GM12878 (cell line): ENCODE data around the gene ZNF783. TPM values are rescaled to one million over a fixed set of nuclear protein-coding genes. Genes with fewer than 3 reads are reported as not detected.
A peak's percentile ranks its signal among the peaks of the same experiment; 100 is the strongest.

Experiments
- ATAC-seq: fragments of 200-7000 bp; cut with Tn5 transposase; 3 replicates; pipeline ENCODE4 v1.9.1; 2020; ENCODE audit warnings: mild to moderate bottlenecking, moderate library complexity
- BruUV-seq: library from RNA; stranded (reverse); fragments of 400-500 nt; replicated peaks from 2 replicates; lab custom pipeline; 2021; lab: Mats Ljungman, UMichigan
- CTCF ChIA-PET: fragments of 300-600 bp; sonication (Branson Sonifier 250); formaldehyde crosslinking; extraction: SDS; loops from one replicate; lab custom pipeline; 2021; ENCODE audit warnings: inconsistent platforms; lab: Yijun Ruan, JAX
- POLR2A ChIA-PET: fragments of 350-600 bp; formaldehyde crosslinking; extraction: SDS; loops from one replicate; lab custom pipeline; 2021; ENCODE audit warnings: inconsistent platforms; lab: Charles Lee
- RAD21 ChIA-PET: fragments of 300-600 bp; sonication (Branson Sonifier 250); formaldehyde crosslinking; loops from one replicate; lab custom pipeline; 2023; ENCODE audit warnings: antibody characterized with exemption; ENCODE audit not compliant: unreplicated experiment; lab: Charles Lee
- SMC1A ChIA-PET: fragments of 300-600 bp; sonication (Branson Sonifier 250); formaldehyde crosslinking; loops from one replicate; lab custom pipeline; 2023; ENCODE audit not compliant: unreplicated experiment, uncharacterized antibody; lab: Charles Lee
- DNase-seq: peaks from one replicate; pipeline ENCODE4 v3.0.0-alpha.2; 2011; ENCODE audit warnings: low read depth, low spot score
- FAIRE-seq: peaks from 3 replicates; lab custom pipeline; 2011; peaks lifted over from hg19 to GRCh38; lab: Jason Lieb, UNC
- H2AFZ ChIP-seq: 2 replicates; pipeline ENCODE4 v1.6.0; 2011; ENCODE audit warnings: low read depth, low read length, control low read depth; ENCODE audit not compliant: control insufficient read depth
- H3K27ac ChIP-seq: 2 replicates; pipeline ENCODE4 v1.5.1; 2011; ENCODE audit warnings: control low read depth; ENCODE audit not compliant: control insufficient read depth, insufficient read depth
- H3K27me3 ChIP-seq, 2 experiments: replicated peaks in 1 of 2; 2 replicates each; pipeline versions ENCODE4 v1.6.0 to v1.6.1; 2011; ENCODE audit warnings: low read length in 1 of 2; ENCODE audit not compliant: control insufficient read depth in 2 of 2, insufficient read depth in 2 of 2
- H3K36me3 ChIP-seq, 2 experiments: 2 replicates each; pipeline ENCODE4 v1.5.1; 2011; ENCODE audit warnings: low read length in 1 of 2; ENCODE audit not compliant: control insufficient read depth in 2 of 2, insufficient read depth in 2 of 2
- H3K4me1 ChIP-seq: 2 replicates; pipeline ENCODE4 v1.6.1; 2011; ENCODE audit warnings: mild to moderate bottlenecking, low read length, moderate library complexity, mixed read lengths; ENCODE audit not compliant: control insufficient read depth, insufficient read depth
- H3K4me2 ChIP-seq: 2 replicates; pipeline ENCODE4 v1.6.0; 2011; ENCODE audit warnings: control low read depth; ENCODE audit not compliant: control insufficient read depth, insufficient read depth
- H3K4me3 ChIP-seq: fragments of 200-600 bp; sonication (generic); 2 replicates; pipeline ENCODE4 v1.5.1; 2016
- H3K79me2 ChIP-seq: 2 replicates; pipeline ENCODE4 v1.6.0; 2011; ENCODE audit warnings: low read length; ENCODE audit not compliant: control insufficient read depth, insufficient read depth
- H3K9ac ChIP-seq: 2 replicates; pipeline ENCODE4 v1.8.0; 2011; ENCODE audit warnings: low read length, control low read depth, mixed read lengths; ENCODE audit not compliant: control insufficient read depth, insufficient read depth
- H3K9me3 ChIP-seq: replicated peaks from 3 replicates; pipeline ENCODE4 v1.5.1; 2011; ENCODE audit warnings: mild to moderate bottlenecking, low read length; ENCODE audit not compliant: control insufficient read depth, insufficient read depth
- H4K20me1 ChIP-seq: 2 replicates; pipeline ENCODE4 v1.6.0; 2011; ENCODE audit not compliant: control insufficient read depth, insufficient read depth
- BHLHE40 ChIP-seq, 2 experiments: fragments of 450-650 bp in 1 of 2; IDR thresholded peaks; 2 replicates each; pipeline ENCODE4 v1.6.1; 2011 to 2017; ENCODE audit warnings: low read depth in 2 of 2, borderline replicate concordance in 1 of 2, improper control_type of control experiment in 1 of 2, low read length in 1 of 2, mild to moderate bottlenecking in 1 of 2
- BRCA1 ChIP-seq: IDR thresholded peaks from 2 replicates; pipeline ENCODE4 v1.6.1; 2011; ENCODE audit warnings: low read depth, low read length, improper control_type of control experiment
- CBX3 ChIP-seq: fragments of 200-600 bp; sonication (generic); IDR thresholded peaks from 2 replicates; pipeline ENCODE4 v1.6.1; 2016; ENCODE audit warnings: low read depth, borderline replicate concordance
- IKZF1 ChIP-seq: fragments of 450-650 bp; conservative IDR thresholded peaks from 2 replicates; pipeline ENCODE4 v1.6.1; 2017; ENCODE audit warnings: antibody characterized with exemption, mild to moderate bottlenecking
- MTA3 ChIP-seq: IDR thresholded peaks from 2 replicates; pipeline ENCODE4 v1.6.1; 2012; ENCODE audit warnings: low read length, inconsistent platforms, borderline replicate concordance
- NRF1 ChIP-seq: conservative IDR thresholded peaks from 2 replicates; pipeline ENCODE4 v1.6.1; 2011; ENCODE audit warnings: mild to moderate bottlenecking, low read depth, low read length, improper control_type of control experiment
- PML ChIP-seq: IDR thresholded peaks from 2 replicates; pipeline ENCODE4 v1.6.1; 2012; ENCODE audit warnings: low read length, inconsistent platforms
- POLR2A ChIP-seq: IDR thresholded peaks from 2 replicates; pipeline ENCODE4 v1.6.1; 2011; ENCODE audit warnings: low read depth, mild to moderate bottlenecking, low read length
- POLR2AphosphoS2 ChIP-seq: IDR thresholded peaks from 2 replicates; pipeline ENCODE4 v1.6.1; 2011; ENCODE audit warnings: low read depth, mild to moderate bottlenecking, low read length, improper control_type of control experiment, moderate library complexity
- SIX5 ChIP-seq: IDR thresholded peaks from 2 replicates; pipeline ENCODE4 v1.6.1; 2011; ENCODE audit warnings: mild to moderate bottlenecking, low read depth, low read length, moderate library complexity; ENCODE audit not compliant: severe bottlenecking
- SKIL ChIP-seq: fragments of 450-650 bp; IDR thresholded peaks from 2 replicates; pipeline ENCODE4 v1.6.1; 2017; ENCODE audit warnings: mild to moderate bottlenecking, low read depth, inconsistent platforms; ENCODE audit not compliant: poor library complexity, severe bottlenecking
- SUZ12 ChIP-seq: fragments of 200-600 bp; sonication (generic); IDR thresholded peaks from one replicate; pipeline ENCODE4 v1.6.1; 2018; ENCODE audit warnings: antibody characterized with exemption, mild to moderate bottlenecking; ENCODE audit not compliant: unreplicated experiment
- USF2 ChIP-seq: IDR thresholded peaks from 2 replicates; pipeline ENCODE4 v1.6.1; 2011; ENCODE audit warnings: low read depth, low read length, improper control_type of control experiment, borderline replicate concordance
- ZNF207 ChIP-seq: fragments of 450-650 bp; IDR thresholded peaks from 2 replicates; pipeline ENCODE4 v1.6.1; 2014; ENCODE audit warnings: antibody characterized with exemption, mild to moderate bottlenecking, borderline replicate concordance
- ZZZ3 ChIP-seq: IDR thresholded peaks from 2 replicates; pipeline ENCODE4 v1.6.1; 2011; ENCODE audit warnings: low read depth; ENCODE audit not compliant: control insufficient read depth, insufficient read length
- WGBS: methylation state at CpG from one replicate; pipeline ENCODE4 v1.1.6; 2016; ENCODE audit warnings: low lambda C conversion rate; ENCODE audit not compliant: insufficient replicate concordance, insufficient coverage; ENCODE audit errors: missing lambda C conversion rate; 5-methylcytosine and 5-hydroxymethylcytosine counted together
- in situ Hi-C: fragments of 300-500 bp; cut with MboI; formaldehyde crosslinking; loops from 9 replicates; pipeline ENCODE4 v1.14.3; 2018; ENCODE audit warnings: mixed read lengths
- intact Hi-C: fragments of 100-400 bp; cut with micrococcal nuclease; formaldehyde crosslinking; loops from one replicate; pipeline ENCODE4 v1.14.2; 2022; ENCODE audit not compliant: unreplicated experiment
- polyA plus RNA-seq, 11 experiments: library from polyadenylated mRNA; depleted of rRNA in 4 of 11; unstranded in 6 of 11; stranded (reverse) in 5 of 11; fragments of >200 nt; fragmentation: Nextera tagmentation in 4 of 11; fragmentation: Illumina TruSeq in 1 of 11; extraction: Ambion mirVana in 4 of 11; extraction: Trizol in 1 of 11; gene quantifications; 1 replicate in 1 of 11; 2 replicates in 10 of 11; pipeline versions ENCODE4 v1.2.1 to v1.2.3, GENCODE V29; 2011 to 2016; ENCODE audit warnings: inconsistent platforms in 2 of 11, missing spikeins in 2 of 11, low read depth in 1 of 11
- total RNA-seq, 4 experiments: library from RNA; depleted of rRNA in 3 of 4; stranded (reverse); fragments of >200 nt in 3 of 4; fragmentation: Illumina TruSeq in 1 of 4; extraction: Trizol in 1 of 4; gene quantifications; 2 replicates each; pipeline versions ENCODE4 v1.2.1 to v1.2.3, GENCODE V29; 2013 to 2021

Gene ZNF783
- total and polyA plus RNA-seq, 10 of the 15 experiments (the other 5 are each of a cell fraction or from before 2014, with no cell fraction given): 2.0 to 14.4 (median 6.4) TPM

GRCh38 chr7:149283321-149283720 lies 21.3 kb downstream of the ZNF783 start:
- in situ Hi-C loops (no loop called here), intact Hi-C loops (no loop called here)
- BruUV-seq: TSS peak; percentile 21
- ChIA-PET POLR2A (no interaction called here), CTCF (no interaction called here), SMC1A (no interaction called here), RAD21 (interaction anchor here (2.2 kb wide), 1 partner anchor 21 kb away, joined by 12 read pairs; the partner anchor contains the start of gene ZNF783)
- no peak overlapping the region for H2AFZ ChIP-seq
- H3K27ac ChIP-seq: no peak overlapping the region
- DNase-seq (no peak), FAIRE-seq (no peak), ATAC-seq (no peak)
- no peak for TF ChIP-seq IKZF1
- no peak for TF ChIP-seq MTA3
- TF ChIP-seq BHLHE40 (IDR thresholded peaks at IDR 0.05; ENCODE audit: borderline replicate concordance in 1 of 2, low read depth in 2 of 2, low read length in 1 of 2): no peak
- no peak for TF ChIP-seq POLR2AphosphoS2
- TF ChIP-seq POLR2A: no peak
- TF ChIP-seq ZZZ3: no peak
- no peak for TF ChIP-seq ZNF207
- TF ChIP-seq BRCA1: no peak
- no peak for TF ChIP-seq NRF1
- no peak for TF ChIP-seq SKIL
- no peak for TF ChIP-seq USF2
- no peak for TF ChIP-seq CBX3
- no peak for TF ChIP-seq SUZ12
- no peak for TF ChIP-seq PML
- no peak for TF ChIP-seq SIX5
- peaks cover 12% of the 10 kb centered on the region for H3K4me1 ChIP-seq
- no peaks in the 10 kb centered on the region for H3K79me2 ChIP-seq
- H3K4me2 ChIP-seq: no peak overlapping the region
- H3K36me3 ChIP-seq: peaks cover 0 to 9% of the 10 kb centered on the region in 2 experiments; a peak in 3 of 4 replicates
- H3K27me3 ChIP-seq: no peaks in the 10 kb centered on the region
- H4K20me1 ChIP-seq: no peaks in the 10 kb centered on the region
- H3K4me3 ChIP-seq: no peak overlapping the region
- H3K9me3 ChIP-seq: no peaks in the 10 kb centered on the region
- H3K9ac ChIP-seq: no peak overlapping the region
- 97% methylated on average over 3 of the region's 3 CpGs for WGBS
